GM21825 (cell line): Measurements from ENCODE around the gene SLC35D2.
"Not testable (repeated sequence)": the region's sequence is repeated elsewhere in the genome, so short reads cannot be mapped to it uniquely, and the experiment has no call there.

ENCODE experiments used
- ATAC-seq: cut with Tn5 transposase; IDR thresholded peaks from one replicate; pipeline ENCODE4 v1.9.1; 2021; ENCODE audit warnings: mild to moderate bottlenecking, moderate library complexity; ENCODE audit not compliant: unreplicated experiment

The SLC35D2 gene

GRCh38 chr9:96400132-96400910 lies 16.8 kb upstream of the SLC35D2 start:
- no peak for ATAC-seq

- peak; percentile 34 for ATAC-seq
These were observed 15.8 kb upstream of the SLC35D2 start for GRCh38 chr9:96399325-96399633.

GRCh38 chr9:96398582-96399324 lies 15.2 kb upstream of the SLC35D2 start:
- peak; percentile 86 for ATAC-seq

DNA sequence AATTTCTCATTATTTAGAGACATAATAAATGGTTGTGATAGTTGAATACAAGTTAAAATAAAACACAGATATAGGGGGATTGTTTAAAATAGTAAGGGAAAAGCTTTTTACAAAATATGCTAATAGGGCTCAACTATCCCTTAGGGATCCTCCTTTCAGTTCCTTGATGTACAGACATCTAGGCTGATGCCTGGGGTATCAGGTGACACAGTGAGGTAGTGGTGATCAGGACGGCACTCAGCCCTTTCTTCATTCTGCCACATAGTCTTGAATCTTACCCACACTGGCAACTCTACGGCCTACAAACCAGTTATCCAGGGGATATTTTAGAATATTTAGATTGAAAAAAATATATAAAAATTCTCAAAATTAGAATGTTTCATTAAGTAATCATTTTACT lies 12.5 kb upstream of the SLC35D2 start:
- ATAC-seq, result no peak

DNA sequence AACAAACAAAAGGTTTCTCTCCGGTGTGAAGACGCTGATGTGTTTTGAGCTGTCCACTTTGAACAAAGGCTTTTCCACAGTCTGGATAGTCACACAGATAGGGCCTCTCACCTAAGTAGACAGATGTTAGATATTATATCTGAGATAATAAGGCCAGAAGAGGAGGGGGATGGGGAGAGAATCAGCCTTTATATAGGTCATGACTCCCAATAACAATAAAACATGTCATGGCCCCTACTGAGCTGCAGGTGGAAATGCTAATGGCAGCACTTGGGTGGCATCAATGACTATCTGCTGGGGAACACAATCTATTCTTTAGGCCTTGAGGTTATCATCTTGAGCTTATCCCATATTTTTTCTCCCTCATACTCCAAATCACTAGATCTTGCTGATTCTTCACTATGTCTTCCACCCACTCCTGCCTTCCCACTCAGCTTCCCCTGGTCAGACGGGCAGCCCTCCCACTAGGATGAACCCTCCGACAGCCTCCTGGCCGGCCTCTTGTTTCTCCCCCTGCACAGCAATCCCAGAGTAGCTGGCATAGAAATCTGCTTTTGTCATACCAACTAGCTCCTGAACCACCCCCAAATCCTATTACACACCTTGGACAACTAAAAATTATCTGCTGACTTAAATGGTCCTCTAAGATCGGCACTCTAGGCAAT lies 11.5 kb upstream of the SLC35D2 start:
- no peak for ATAC-seq

DNA sequence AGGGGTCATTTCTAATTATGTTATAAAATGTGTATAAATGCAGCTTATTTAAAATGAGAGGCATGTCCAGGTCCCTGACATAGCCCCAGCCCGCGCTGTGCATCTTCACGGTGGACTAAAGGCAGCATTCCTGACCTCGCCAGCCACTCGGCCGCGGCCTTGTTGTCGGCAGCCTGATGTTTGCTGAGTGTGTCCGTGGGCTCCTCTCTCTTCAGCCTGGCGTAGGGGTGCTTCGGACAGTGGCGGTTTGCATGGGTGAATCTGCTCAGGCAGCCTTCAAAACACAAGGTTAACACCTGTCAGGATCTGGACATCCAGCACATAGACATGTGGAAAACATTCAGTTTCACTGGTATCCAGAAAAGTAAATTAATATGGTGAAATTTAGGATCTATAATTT lies 8.8 kb upstream of the SLC35D2 start:
- ATAC-seq, result no peak

GRCh38 chr9:96391021-96391765 lies 7.7 kb upstream of the SLC35D2 start:
- no peak for ATAC-seq

DNA sequence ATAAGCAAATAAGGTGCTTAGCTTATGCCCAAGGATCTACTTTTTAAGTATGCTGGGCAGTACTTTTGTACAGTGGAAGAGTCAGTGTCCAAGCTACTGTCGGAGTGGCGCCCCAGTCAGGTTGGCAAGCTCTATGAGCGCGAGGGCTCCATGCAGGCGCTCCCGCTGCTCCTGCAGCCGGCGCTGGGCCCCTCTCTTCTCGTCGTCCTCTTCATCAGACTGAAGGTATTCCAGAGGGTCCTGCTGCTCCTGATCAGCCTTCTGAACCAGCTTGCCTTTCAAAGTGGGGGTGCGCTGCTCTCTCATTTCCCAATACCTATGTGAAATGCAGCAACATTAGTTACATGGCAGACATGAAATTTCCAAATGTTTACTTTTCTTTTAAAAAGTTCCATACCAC lies 4.6 kb upstream of the SLC35D2 start:
- ATAC-seq, result no peak

DNA sequence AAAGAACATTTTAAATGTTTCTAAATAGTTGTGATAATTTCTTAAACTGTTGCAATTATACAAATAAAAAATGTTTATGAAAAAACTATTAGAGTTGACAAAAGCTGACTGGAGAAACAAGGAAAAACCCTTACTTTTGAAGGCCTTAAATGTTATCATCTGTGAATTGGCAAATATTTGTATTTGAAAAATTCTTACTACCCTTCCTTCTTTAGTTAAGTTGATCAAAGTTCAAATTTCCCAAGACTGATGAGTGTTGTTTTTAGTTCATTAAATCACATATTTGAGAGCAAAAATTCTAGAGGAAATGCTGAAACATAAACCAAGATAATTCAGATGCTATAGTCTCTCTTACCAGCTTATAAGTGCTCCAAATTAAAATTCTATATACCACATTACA lies 2.6 kb upstream of the SLC35D2 start:
- no peak for ATAC-seq

- ATAC-seq, result no peak
These were observed 709 bp downstream of the SLC35D2 start for GRCh38 chr9:96382839-96383164.

GRCh38 chr9:96382175-96382574 lies 1.3 kb downstream of the SLC35D2 start:
- no peak for ATAC-seq

DNA sequence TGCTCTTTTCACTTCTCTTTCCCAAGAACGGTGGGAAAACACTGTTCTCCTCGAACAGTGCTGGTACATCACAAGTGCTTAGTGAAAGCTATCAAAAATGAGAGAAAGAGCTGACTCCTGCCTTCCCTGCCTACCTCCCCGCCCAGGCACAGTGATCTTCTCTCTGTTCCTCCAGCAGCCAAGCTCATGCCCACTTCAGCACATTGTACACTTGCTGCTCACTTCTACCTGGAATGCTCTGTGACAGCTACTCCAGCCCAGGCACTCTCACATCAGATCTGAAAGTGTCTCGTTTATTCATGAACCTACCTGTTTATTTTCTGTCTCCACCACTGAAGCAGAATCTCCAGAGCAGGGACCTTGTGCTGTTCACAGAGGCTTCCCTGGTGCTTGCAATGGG lies 1.8 kb downstream of the SLC35D2 start:
- ATAC-seq, result no peak

DNA sequence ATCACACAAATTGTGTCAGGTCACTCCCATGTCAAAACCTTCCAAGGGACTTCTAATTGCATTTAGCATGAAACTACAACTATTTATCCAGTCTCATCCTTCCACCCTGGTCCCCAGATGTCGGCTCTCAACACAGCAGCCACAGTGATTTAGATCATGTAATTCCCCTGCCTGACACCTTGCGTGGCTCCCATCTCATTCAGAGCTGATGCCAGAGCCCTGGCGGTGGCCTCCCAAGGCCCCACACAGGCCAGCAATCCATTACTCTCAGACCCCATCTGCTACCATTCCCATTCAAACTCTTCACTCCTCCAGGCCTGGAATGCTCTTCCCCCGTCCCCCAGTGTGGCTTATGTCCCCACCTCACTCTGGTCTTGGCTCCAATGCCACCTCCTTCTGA lies 2.4 kb downstream of the SLC35D2 start:
- no peak for ATAC-seq

- no peak for ATAC-seq
These were observed 4.0 kb downstream of the SLC35D2 start for GRCh38 chr9:96379461-96379860.

DNA sequence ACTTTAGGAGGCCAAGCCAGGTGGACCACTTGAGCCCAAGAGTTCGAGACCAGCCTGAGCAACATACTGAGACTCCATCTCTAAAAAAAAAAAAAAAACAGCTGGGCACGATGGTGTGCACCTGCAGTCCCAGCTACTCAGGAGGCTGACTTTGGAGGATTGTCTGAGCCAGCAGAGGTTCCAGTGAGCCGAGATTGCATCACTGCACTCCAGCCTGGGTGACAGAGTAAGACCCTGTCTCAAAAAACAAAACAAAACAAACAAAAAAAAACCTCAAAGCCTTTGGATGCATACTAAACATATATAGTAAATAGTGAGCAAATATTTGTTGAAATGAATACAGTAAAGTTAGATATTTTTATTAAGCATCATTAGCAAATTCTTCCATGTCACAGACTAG lies 5.3 kb downstream of the SLC35D2 start:
- ATAC-seq, result no peak

DNA sequence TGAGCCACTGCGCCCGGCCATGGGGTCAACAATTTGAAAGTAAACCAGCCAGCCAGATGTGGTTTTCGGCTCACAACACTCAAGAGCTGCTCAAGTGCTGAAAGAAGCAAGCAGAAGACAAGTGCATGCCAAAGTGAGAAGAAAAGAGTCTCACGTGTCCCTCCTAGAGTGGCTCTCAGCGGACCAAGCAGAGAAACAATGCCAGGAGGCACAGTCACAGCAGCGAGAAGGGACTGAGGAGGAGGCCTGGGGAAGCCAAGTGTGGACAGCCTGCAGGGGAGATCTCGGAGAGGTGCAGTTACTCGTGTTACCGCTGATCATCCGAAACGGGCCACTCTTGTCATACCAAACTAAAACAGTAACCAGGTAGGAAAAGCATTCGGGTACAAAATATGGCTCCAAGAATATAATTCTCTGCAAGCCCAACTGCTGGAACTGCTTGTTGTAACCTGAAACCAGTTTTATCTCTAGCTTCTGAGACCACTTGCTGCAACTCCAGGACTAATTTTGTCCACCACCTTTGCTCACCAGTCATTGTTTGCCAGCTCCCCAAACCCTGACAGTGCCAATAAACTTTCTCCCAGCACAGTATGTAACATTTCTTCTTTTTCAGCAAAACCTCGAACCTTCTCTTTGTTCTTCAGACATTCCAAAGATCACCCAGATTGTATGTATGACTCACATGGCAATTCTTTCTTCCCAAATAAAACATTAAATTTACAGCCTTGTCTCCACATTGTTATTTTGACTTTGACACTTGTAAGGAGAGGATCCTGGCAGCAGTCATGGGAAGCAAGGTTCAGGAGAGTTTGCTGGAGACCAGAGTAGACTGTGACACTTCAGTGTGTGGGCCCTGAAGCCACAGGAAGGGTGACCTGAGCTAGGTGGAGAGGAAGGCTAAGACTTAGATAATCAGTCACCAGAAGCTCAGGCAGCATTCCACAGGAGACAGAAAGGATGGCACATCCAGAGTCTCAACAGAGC lies 6.3 kb downstream of the SLC35D2 start:
- ATAC-seq, result no peak

DNA sequence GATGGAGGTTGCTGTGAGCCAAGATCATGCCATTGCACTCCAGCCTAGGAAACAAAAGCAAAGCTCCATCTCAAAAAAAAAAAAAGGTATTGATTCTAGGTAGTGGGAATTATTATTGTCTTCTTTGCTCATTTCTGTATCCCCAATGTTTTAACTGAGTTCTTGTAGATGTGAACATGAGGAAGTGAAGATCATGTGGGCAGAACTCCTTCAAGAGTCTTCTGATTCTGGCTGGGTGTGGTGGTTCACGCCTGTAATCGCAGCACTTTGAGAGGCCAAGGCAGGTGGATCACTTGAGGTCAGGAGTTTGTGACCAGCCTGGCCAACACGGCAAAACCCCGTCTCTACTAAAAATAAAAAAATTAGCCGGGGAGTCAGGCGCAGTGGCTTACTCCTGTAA lies 8.0 kb downstream of the SLC35D2 start:
- ATAC-seq, result not testable (repeated sequence)

GRCh38 chr9:96367943-96368342 lies 15.6 kb downstream of the SLC35D2 start:
- ATAC-seq, result no peak

DNA sequence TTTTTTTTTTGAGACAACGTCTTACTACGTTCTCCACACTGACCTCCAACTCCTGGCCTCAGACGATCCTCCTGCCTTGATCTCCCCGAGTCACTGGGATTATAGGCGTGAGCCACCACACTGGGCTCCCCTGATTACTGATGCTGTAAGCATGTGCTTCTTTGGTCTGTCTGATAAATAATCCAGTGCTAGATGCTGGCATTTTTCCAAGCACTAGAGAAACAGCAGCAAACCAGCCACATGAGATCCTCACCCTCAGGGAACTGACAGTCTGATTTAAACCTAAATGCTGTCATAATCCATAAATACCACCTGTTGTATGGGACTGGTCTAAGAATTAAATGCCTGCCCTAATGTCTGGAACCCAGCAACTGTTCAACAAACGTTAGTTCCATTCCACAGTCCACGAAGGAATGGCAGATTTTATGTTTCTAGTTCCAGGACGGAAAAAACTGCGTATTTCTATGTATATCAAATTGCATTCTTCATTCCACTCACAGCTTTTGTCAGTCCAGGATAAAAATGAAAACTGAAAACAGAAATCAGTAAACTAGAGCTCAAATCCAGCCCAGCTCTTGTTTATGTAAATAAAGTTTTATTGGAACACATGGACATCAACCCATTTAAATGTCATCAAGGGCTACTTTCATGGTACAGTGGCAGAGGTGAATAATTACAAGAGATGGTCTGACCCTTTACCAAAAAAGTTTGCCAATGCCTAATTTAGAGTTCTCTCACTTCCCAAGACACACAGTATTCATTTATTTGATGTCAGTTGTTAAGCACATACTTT lies 20.1 kb downstream of the SLC35D2 start:
- ATAC-seq, result no peak

GRCh38 chr9:96362119-96362518 lies 21.4 kb downstream of the SLC35D2 start:
- not testable (repeated sequence) for ATAC-seq
